ENCODE results near the gene PFKFB4. TPM values are rescaled to one million over a fixed set of nuclear protein-coding genes. Genes with fewer than 3 reads are reported as not detected.
"Not testable (repeated sequence)": the region's sequence is repeated elsewhere in the genome, so short reads cannot be mapped to it uniquely, and the experiment has no call there.

The PFKFB4 gene
- total RNA-seq, 3 donors from 2014 or later (not counting 1 experiment from before 2014, with no cell fraction given) = 2.4 to 4.3 (median 3.6) TPM

DNA sequence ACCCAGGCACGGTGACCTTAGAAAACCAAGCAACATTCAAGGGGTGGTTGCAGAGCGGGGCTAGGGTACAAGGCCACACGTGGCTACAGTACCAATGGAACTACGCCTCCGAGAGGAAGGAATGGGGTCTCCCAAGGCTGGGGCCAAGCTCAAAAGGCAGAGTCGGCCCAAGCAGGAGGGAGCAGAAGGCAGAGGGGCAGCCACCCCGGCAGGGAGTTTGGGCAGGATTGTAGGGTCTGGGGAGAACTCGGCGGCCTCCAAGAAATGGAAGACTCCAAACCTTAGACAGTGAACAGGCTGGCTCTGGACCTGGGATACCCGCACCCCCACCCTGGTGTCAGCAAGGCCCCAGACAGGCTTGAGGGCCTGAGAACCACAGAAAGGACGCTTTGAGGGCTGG, 81.4 kb downstream of the PFKFB4 start:
- ATAC-seq (no peak), DNase-seq (no peak)
- TF ChIP-seq, protein P1, sequence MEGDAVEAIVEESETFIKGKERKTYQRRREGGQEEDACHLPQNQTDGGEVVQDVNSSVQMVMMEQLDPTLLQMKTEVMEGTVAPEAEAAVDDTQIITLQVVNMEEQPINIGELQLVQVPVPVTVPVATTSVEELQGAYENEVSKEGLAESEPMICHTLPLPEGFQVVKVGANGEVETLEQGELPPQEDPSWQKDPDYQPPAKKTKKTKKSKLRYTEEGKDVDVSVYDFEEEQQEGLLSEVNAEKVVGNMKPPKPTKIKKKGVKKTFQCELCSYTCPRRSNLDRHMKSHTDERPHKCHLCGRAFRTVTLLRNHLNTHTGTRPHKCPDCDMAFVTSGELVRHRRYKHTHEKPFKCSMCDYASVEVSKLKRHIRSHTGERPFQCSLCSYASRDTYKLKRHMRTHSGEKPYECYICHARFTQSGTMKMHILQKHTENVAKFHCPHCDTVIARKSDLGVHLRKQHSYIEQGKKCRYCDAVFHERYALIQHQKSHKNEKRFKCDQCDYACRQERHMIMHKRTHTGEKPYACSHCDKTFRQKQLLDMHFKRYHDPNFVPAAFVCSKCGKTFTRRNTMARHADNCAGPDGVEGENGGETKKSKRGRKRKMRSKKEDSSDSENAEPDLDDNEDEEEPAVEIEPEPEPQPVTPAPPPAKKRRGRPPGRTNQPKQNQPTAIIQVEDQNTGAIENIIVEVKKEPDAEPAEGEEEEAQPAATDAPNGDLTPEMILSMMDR (IDR thresholded peaks at IDR 0.05) = no peak
- Histone ChIP-seq H3K27ac (ENCODE audit: low read length) (no peak overlapping the region), H3K36me3 (ENCODE audit: control insufficient read depth, insufficient read depth, low read length) (no peaks in the 10 kb centered on the region), H3K9me3 (ENCODE audit: control insufficient read depth, insufficient read depth, low read length) (no peaks in the 10 kb centered on the region), H3K4me1 (ENCODE audit: control insufficient read depth, insufficient read depth, low read length) (peaks cover 65% of the 10 kb centered on the region), H3K27me3 (ENCODE audit: control insufficient read depth, insufficient read depth, low read length) (no peaks in the 10 kb centered on the region), H3K4me3 (ENCODE audit: low read length) (no peak overlapping the region)
- 95% methylated on average over 11 of the region's 11 CpGs for WGBS (ENCODE audit: insufficient coverage)
- intact Hi-C loops (cut with micrococcal nuclease) = no loop called here
- Mint-ChIP-seq H3K4me3 (no peak overlapping the region), H3K4me1 (peaks cover 46 to 49% of the 10 kb centered on the region in 2 donors), H3K9me3 (no peaks in the 10 kb centered on the region), H3K27me3 (ENCODE audit: low read depth in 2 of 2) (no peaks in the 10 kb centered on the region), H3K36me3 (no peaks in the 10 kb centered on the region), H3K27ac (peak overlapping the region; percentile 74 to 97)

DNA sequence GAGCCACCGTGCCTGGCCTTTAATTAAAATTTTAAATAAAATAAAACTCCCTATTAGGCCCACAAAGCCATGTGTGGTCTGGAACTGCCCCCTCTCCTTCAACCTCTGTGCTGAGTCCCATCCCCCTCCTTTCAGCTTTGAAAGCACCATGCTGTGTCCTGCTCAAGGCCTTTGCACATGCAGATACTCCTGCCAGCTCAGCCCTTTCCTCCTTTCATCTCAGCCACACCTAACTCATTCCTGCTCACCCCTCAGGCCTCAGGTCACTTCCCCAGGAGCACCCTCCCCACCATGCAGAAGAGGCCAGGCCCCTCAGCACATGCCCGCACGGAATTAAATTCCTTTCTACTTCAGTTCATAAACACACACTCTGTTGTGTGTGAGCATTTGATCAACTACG, 82.0 kb downstream of the PFKFB4 start:
- H3K27ac ChIP-seq (ENCODE audit: low read length) = no peak overlapping the region
- Mint-ChIP-seq H3K4me3 (no peak overlapping the region), H3K36me3 (no peaks in the 10 kb centered on the region), H3K27me3 (ENCODE audit: low read depth in 2 of 2) (no peaks in the 10 kb centered on the region), H3K9me3 (no peaks in the 10 kb centered on the region), H3K4me1 (peaks cover 47 to 52% of the 10 kb centered on the region in 2 donors), H3K27ac (peak overlapping the region; percentile 74 to 97)
- ATAC-seq (no peak), DNase-seq (no peak)
- no peaks in the 10 kb centered on the region for H3K9me3 ChIP-seq (ENCODE audit: control insufficient read depth, insufficient read depth, low read length)
- intact Hi-C loops (cut with micrococcal nuclease) = no loop called here
- H3K27me3 ChIP-seq (ENCODE audit: control insufficient read depth, insufficient read depth, low read length) = no peaks in the 10 kb centered on the region
- TF ChIP-seq, protein P1 (IDR thresholded peaks at IDR 0.05) = no peak
- no peak overlapping the region for H3K4me3 ChIP-seq (ENCODE audit: low read length)
- 99% methylated on average over 4 of the region's 4 CpGs for WGBS (ENCODE audit: insufficient coverage)
- peaks cover under 1% of the 10 kb centered on the region for H3K36me3 ChIP-seq (ENCODE audit: control insufficient read depth, insufficient read depth, low read length)
- H3K4me1 ChIP-seq (ENCODE audit: control insufficient read depth, insufficient read depth, low read length) = peaks cover 66% of the 10 kb centered on the region

DNA sequence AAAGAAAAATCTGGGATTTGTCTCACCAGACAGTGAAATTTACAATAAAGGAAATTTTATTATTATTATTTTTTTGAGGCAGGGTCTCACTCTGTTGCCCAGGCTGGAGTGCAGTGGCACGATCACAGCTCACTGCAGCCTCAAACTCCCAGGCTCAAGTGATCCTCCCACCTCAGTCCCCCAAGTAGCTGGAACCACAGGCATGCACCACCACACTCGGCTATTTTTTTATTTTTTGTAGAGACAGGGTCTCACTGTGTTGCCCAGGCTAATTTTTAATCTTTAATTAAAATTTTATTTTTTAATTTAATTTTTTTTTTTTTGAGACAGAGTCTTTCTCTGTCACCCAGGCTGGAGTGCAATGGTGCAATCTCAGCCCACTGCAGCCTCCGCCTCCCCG, 82.6 kb downstream of the PFKFB4 start:
- DNase-seq; H3K27me3 ChIP-seq (ENCODE audit: control insufficient read depth, insufficient read depth, low read length); H3K36me3 ChIP-seq (ENCODE audit: control insufficient read depth, insufficient read depth, low read length); ATAC-seq; H3K4me3 ChIP-seq (ENCODE audit: low read length); H3K9me3 Mint-ChIP-seq; H3K36me3 Mint-ChIP-seq; H3K9me3 ChIP-seq (ENCODE audit: control insufficient read depth, insufficient read depth, low read length); intact Hi-C loops (cut with micrococcal nuclease); H3K27me3 Mint-ChIP-seq (ENCODE audit: low read depth in 2 of 2); H3K4me3 Mint-ChIP-seq: not testable (repeated sequence)
- Mint-ChIP-seq H3K27ac (peak overlapping the region; percentile 95 to 97), H3K4me1 (peaks cover 45 to 53% of the 10 kb centered on the region in 2 donors)
- 100% methylated on average over 3 of the region's 4 CpGs for WGBS (ENCODE audit: insufficient coverage)
- peak overlapping the region; percentile 88 for H3K27ac ChIP-seq (ENCODE audit: low read length)
- H3K4me1 ChIP-seq (ENCODE audit: control insufficient read depth, insufficient read depth, low read length) = peaks cover 66% of the 10 kb centered on the region

DNA sequence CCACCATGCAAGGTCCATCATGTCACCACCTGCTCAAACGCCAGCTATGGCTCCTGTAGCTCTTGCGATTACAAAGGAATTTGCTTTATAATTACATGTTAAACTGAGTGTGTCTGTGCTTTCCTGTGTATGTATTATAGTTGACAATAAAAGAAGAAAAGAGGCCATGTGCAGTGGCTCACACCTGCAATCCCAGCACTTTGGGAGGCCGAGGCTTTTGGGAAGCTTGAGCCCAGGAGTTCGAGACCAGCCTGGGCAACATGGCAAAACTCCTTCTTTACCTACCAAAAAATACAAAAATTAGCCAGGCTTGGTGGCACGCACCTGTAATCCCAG, 83.0 kb downstream of the PFKFB4 start:
- no peaks in the 10 kb centered on the region for H3K9me3 Mint-ChIP-seq
- ATAC-seq = no peak
- peak overlapping the region; percentile 95 to 97 for H3K27ac Mint-ChIP-seq
- no peaks in the 10 kb centered on the region for H3K36me3 Mint-ChIP-seq
- peak overlapping the region; percentile 94 for H3K4me3 Mint-ChIP-seq
- H3K4me1 ChIP-seq (ENCODE audit: control insufficient read depth, insufficient read depth, low read length) = peaks cover 66% of the 10 kb centered on the region
- intact Hi-C loops (cut with micrococcal nuclease) = loop anchor here (1.0 to 2.0 kb wide), 2 partner anchors 27 to 33 kb away; partner anchors contain the start of genes ATRIP, CCDC51 and TMA7
- H3K27ac ChIP-seq (ENCODE audit: low read length) = peak overlapping the region; percentile 88
- 91% methylated on average over 5 of the region's 5 CpGs for WGBS (ENCODE audit: insufficient coverage)
- no peak overlapping the region for H3K4me3 ChIP-seq (ENCODE audit: low read length)
- no peaks in the 10 kb centered on the region for H3K9me3 ChIP-seq (ENCODE audit: control insufficient read depth, insufficient read depth, low read length)
- H3K36me3 ChIP-seq (ENCODE audit: control insufficient read depth, insufficient read depth, low read length) = peaks cover 11% of the 10 kb centered on the region
- no peak for DNase-seq
- H3K27me3 Mint-ChIP-seq (ENCODE audit: low read depth in 2 of 2) = no peaks in the 10 kb centered on the region
- no peaks in the 10 kb centered on the region for H3K27me3 ChIP-seq (ENCODE audit: control insufficient read depth, insufficient read depth, low read length)
- TF ChIP-seq, protein P1 (IDR thresholded peaks at IDR 0.05) = no peak
- H3K4me1 Mint-ChIP-seq = peaks cover 44 to 53% of the 10 kb centered on the region in 2 donors
